NCI-H128 (cell line): Measurements from ENCODE around the gene DYNC1LI1.
"Not testable (repeated sequence)": the region's sequence is repeated elsewhere in the genome, so short reads cannot be mapped to it uniquely, and the experiment has no call there.

Experiments used
- DNase-seq: peaks from one replicate; lab custom pipeline; 2025; ENCODE audit not compliant: unreplicated experiment; lab: John Stamatoyannopoulos, UW

DYNC1LI1 gene

GRCh38 chr3:32584660-32585059, 14.0 kb upstream of the DYNC1LI1 start:
- DNase-seq: no peak

DNA sequence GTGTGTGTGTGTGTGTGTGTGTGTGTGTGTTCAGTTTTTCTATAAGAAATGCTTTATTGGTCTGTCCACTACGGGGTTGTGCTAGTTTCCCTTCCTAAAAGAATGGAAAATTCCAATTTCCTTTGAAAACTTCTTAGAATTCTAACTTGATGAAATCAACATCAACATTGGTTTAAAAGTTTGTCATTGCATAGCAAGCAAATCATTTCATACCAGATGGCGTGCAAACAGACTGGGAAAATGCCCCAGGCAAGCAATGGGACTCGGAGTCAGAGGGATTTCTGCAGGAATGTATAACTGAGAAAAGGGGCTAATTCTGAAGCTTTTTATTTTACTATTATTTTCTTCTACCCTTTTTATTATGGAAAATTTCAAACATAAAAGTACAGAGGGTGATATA, 13.1 kb upstream of the DYNC1LI1 start:
- DNase-seq: no peak

DNA sequence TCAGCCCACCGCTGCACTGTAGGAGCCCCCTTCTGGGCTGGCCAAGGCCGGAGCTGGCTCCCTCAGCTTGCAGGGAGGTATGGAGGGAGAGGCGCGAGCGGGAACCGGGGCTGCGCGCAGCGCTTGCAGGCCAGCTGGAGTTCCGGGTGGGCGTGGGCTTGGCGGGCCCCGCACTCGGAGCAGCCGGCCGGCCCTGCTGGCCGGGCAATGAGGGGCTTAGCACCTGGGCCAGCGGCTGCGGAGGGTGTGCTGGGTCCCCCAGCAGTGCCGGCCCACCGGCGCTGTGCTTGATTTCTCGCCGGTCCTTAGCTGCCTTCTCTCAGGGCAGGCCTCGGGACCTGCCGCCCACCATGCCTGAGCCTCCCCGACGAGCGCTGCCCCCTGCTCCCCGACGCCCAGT, 8.0 kb upstream of the DYNC1LI1 start:
- DNase-seq: not testable (repeated sequence)

DNA sequence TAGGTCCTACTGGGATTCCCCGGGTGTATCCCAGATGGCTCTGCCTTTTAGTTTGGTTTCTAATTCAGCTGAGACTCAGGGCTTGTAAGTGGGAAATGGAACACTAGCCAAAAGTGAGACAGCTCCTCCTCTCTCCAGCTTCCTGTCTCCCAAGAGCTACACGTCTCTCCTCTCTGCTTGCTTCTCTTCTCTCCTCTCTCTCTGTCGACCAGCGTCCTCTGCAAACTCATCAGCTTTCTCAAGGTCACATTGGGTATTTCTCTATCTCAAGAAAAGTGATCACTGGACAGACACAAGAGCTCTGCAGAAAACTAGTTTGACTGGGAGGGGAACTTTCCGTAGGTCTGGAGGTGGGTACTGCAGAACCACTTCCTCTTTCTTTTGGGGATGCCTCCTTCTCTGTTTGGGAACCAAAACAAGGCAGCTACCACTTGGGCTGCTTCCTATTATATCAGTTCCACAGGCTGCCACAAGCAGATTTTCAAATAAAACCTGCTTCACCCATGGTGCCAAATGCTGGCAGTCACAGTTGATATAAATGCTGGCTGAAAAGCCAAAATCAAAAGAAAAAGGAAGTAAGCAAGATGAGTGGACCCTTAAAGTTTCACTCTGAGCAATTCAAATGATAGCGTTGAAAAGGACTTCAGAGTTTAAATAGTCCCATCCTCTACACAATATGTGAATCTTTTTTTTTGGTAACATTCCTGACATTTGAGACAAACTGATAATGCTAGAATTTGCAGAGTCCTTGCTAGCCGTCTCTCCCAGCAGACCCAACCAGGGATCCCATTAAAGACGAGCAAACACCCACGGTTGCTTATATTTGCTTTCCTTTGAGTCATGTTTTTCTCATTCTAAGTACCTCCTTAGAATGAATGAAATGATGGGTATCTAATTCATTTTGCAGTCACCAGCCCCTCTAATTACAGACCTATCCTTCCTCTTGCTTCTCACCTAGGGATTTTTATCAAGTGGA, 7.2 kb upstream of the DYNC1LI1 start:
- no peak for DNase-seq

DNA sequence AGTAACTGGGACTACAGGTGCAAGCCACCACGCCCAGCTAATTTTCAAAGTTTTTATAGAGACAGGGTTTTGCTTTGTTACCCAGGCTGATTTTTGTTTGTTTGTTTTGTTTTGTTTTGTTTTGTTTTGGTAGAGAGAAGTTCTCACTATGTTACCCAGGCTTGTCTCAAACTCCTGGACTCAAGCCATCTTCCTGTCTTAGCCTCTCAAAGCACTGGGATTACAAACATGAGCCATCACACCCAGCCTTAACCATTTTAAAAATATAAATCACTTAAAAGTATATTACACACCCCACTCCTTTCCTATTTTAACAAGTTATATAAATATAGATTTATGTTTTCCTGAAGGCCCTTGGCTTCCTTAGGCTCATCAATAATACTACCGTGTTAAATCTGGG, 6.5 kb upstream of the DYNC1LI1 start:
- no peak for DNase-seq

- no peak for DNase-seq
Observed at GRCh38 chr3:32575451-32576113, 4.9 kb upstream of the DYNC1LI1 start.

GRCh38 chr3:32571192-32571485, 481 bp upstream of the DYNC1LI1 start:
- no peak for DNase-seq

GRCh38 chr3:32569540-32570420, 878 bp downstream of the DYNC1LI1 start:
- DNase-seq: no peak

DNA sequence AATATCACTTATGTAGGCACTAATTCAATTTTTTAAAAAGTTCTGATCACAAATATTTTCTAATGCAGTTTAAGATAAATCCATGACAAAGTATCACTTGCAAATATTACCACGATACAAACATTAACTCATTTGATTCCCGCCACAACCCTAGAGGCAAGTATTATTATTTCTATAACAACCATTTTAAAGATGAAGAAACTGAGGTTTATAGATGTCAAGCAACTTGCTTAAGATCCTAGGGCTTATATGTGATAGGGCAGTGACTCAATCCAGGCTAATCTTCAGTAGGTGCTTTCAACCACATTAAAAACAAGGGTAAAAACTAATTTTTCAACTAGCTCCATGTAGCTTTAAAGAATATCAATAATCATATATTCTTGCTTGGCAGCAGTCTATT, 1.7 kb downstream of the DYNC1LI1 start:
- DNase-seq: no peak

GRCh38 chr3:32564195-32564594, 6.5 kb downstream of the DYNC1LI1 start:
- no peak for DNase-seq

GRCh38 chr3:32562640-32563039, 8.0 kb downstream of the DYNC1LI1 start:
- DNase-seq: no peak

- no peak for DNase-seq
Observed at GRCh38 chr3:32557640-32558352, 12.9 kb downstream of the DYNC1LI1 start.

DNA sequence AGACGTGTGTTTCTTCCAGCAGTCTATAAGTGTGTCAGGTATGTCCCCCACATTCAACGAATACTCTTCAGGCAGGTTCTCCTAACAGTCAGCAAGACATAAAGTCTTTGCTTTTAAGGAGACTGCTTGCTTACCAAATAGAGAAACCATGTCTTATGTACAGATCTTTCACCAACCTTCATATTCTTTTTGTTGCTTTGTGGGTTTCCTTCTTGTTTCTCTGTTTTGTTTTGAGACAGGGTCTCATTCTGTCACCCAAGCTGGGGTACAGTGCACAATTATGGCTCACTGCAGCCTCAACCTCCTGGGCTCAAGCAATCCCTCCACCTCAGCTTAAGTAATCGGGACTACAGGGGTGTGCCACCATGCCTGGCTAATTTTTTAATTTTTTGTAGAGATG, 14.3 kb downstream of the DYNC1LI1 start:
- no peak for DNase-seq

- DNase-seq: no peak
Observed at GRCh38 chr3:32553973-32554372, 16.7 kb downstream of the DYNC1LI1 start.

DNA sequence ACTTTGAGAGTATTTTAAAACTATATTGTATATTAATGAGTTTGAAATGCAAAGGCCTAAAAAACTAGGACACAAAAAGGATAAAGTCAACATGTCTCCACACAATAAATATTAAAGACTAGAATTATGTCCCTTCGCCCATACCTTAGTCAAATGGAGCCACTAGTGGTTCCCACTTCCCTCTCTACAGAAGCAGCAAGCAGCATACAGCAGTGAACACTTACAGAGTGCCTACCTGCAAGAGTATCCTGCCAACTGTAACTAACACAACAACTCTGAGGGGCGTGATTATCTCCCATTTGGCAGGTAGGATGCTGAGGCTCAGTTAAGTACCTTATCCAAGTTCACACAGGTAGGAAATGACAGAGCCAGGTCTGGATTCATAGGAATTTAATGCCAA, 17.2 kb downstream of the DYNC1LI1 start:
- no peak for DNase-seq

- DNase-seq: no peak
Observed at GRCh38 chr3:32552013-32552412, 18.6 kb downstream of the DYNC1LI1 start.

DNA sequence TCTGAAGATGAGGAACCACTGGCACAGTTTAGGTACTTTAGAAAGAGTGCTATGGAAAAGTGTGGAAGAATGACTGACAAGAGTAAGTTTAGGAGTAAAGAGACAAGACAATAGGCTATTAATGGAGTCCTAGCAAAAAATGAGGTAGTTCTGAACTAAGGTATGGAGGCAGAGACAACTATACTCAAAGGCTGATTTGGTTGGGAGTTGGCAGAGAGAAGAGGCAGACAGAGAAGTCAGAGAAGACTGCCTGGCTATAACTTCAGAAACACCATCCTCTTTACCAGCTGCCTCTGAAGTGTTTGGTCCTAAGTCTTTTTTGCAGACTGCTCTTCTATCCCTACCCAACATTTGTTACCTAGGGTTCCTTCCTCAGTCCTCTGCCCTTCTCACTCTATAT, 19.2 kb downstream of the DYNC1LI1 start:
- no peak for DNase-seq

- DNase-seq: no peak
Observed at GRCh38 chr3:32551087-32551486, 19.6 kb downstream of the DYNC1LI1 start.

GRCh38 chr3:32545305-32545704, 25.4 kb downstream of the DYNC1LI1 start:
- DNase-seq: no peak

GRCh38 chr3:32544894-32545293, 25.8 kb downstream of the DYNC1LI1 start:
- DNase-seq: no peak

GRCh38 chr3:32542807-32543206, 27.9 kb downstream of the DYNC1LI1 start:
- DNase-seq: no peak
